ENCODE data around the gene ACTL7A. TPM values are rescaled to one million over a fixed set of nuclear protein-coding genes. Genes with fewer than 3 reads are reported as not detected.
A peak's percentile ranks its signal among the peaks of the same experiment; 100 is the strongest.

ACTL7A gene
- total and polyA plus RNA-seq, 2 of the 13 experiments (the other 11 are each of a cell fraction or from before 2014, with no cell fraction given) = not detected

- peak overlapping the region; percentile 57 to 67 (median 66) for H3K4me3 ChIP-seq (replicated peaks in 1 of 3; ENCODE audit: insufficient read depth in 1 of 3, low read depth in 2 of 3, low read length in 3 of 3)
- in situ Hi-C loops (cut with HindIII; ENCODE audit: extremely low pct_ligation_motif_present, low pct_unique_long_range_greater_than_20kb) (no loop called here), intact Hi-C loops (cut with micrococcal nuclease; ENCODE audit: unreplicated experiment) (no loop called here)
- 72% methylated on average over 3 of the region's 3 CpGs for WGBS (ENCODE audit: low lambda C conversion rate)
- peak overlapping the region; percentile 93 for H3K9ac ChIP-seq (ENCODE audit: insufficient read depth, low read depth, low read length)
- H3K27me3 ChIP-seq (ENCODE audit: control insufficient read depth in 1 of 2, insufficient read depth in 2 of 2, low read length in 2 of 2) = no peaks in the 10 kb centered on the region
- CTCF ChIA-PET (ENCODE audit: low intra/inter-chr PET ratio, low total read pairs) = no interaction called here
- H3K4me2 ChIP-seq (ENCODE audit: low read depth, low read length) = peak overlapping the region; percentile 77
- no peaks in the 10 kb centered on the region for H4K20me1 ChIP-seq (ENCODE audit: insufficient read depth, low read length)
- DNase-seq (ENCODE audit: low spot score) (no peak), FAIRE-seq (no peak), ATAC-seq (no peak)
- no peaks in the 10 kb centered on the region for H3K9me3 ChIP-seq (ENCODE audit: low read length)
- H3K27ac ChIP-seq (ENCODE audit: extremely low read length, insufficient read depth, low read length) = peak overlapping the region; percentile 99
- H3K79me2 ChIP-seq (ENCODE audit: insufficient read depth, low read length) = peaks cover 84% of the 10 kb centered on the region
- H3K4me1 ChIP-seq (ENCODE audit: insufficient read depth, low read length) = peaks cover 90% of the 10 kb centered on the region
- POLR2A ChIA-PET = interaction anchor here (0.8 to 4.7 kb wide), 5 partner anchors 11 to 18 kb away, joined by 3 to 45 read pairs (median 11); no protein-coding TSS in a partner anchor
- peaks cover 14 to 44% of the 10 kb centered on the region in 2 experiments for H3K36me3 ChIP-seq (replicated peaks in 1 of 2; ENCODE audit: control insufficient read depth in 1 of 2, insufficient read depth in 2 of 2, low read length in 2 of 2)
- H2AFZ ChIP-seq (ENCODE audit: low read length) = no peak overlapping the region
- no TSS peak for BruUV-seq (replicated peaks)
- TF ChIP-seq HDAC1 (CRISPR knock-in tag; IDR thresholded peaks at IDR 0.05) (no peak), MEIS1 (CRISPR knock-in tag; IDR thresholded peaks at IDR 0.05; ENCODE audit: borderline replicate concordance) (no peak), SYNCRIP (IDR thresholded peaks at IDR 0.05; ENCODE audit: insufficient read depth, low read depth, low read length) (no peak), HES4 (CRISPR knock-in tag; IDR thresholded peaks at IDR 0.05; ENCODE audit: borderline replicate concordance) (no peak), ZNF292 (CRISPR knock-in tag; IDR thresholded peaks at IDR 0.05; ENCODE audit: borderline replicate concordance, low read depth) (no peak), POLR2A (IDR thresholded peaks at IDR 0.05; ENCODE audit: insufficient read depth in 1 of 2, low read depth in 2 of 2, low read length in 2 of 2) (peak in 1 of 2 experiments; percentile 5; a peak in 1 of 4 replicates), ZBTB43 (CRISPR knock-in tag; conservative IDR thresholded peaks at IDR 0.05) (no peak), RBM22 (optimal IDR thresholded peaks at IDR 0.05; ENCODE audit: low read length) (peak; percentile 84), PRPF4 (IDR thresholded peaks at IDR 0.05; ENCODE audit: low read depth, low read length, poor library complexity, severe bottlenecking) (no peak), MTA1 (CRISPR knock-in tag; IDR thresholded peaks at IDR 0.05; ENCODE audit: borderline replicate concordance) (no peak), ZNF567 (CRISPR knock-in tag; IDR thresholded peaks at IDR 0.05; ENCODE audit: borderline replicate concordance) (no peak), ZNF746 (CRISPR knock-in tag; IDR thresholded peaks at IDR 0.05) (no peak), ZNF264 (CRISPR knock-in tag; IDR thresholded peaks at IDR 0.05) (no peak), NFE2L2 (IDR thresholded peaks at IDR 0.05; ENCODE audit: low read length) (no peak), ZFP41 (CRISPR knock-in tag; IDR thresholded peaks at IDR 0.05; ENCODE audit: borderline replicate concordance) (no peak), ZNF383 (CRISPR knock-in tag; IDR thresholded peaks at IDR 0.05; ENCODE audit: borderline replicate concordance) (no peak), U2AF1 (optimal IDR thresholded peaks at IDR 0.05; ENCODE audit: low read depth, low read length) (no peak), ATM (IDR thresholded peaks at IDR 0.05; ENCODE audit: borderline replicate concordance) (no peak), HIVEP1 (CRISPR knock-in tag; IDR thresholded peaks at IDR 0.05) (no peak), ZNF598 (CRISPR knock-in tag; IDR thresholded peaks at IDR 0.05; ENCODE audit: borderline replicate concordance) (no peak), RBM39 (IDR thresholded peaks at IDR 0.05; ENCODE audit: low read depth, low read length, poor library complexity, severe bottlenecking) (no peak), ZNF121 (CRISPR knock-in tag; IDR thresholded peaks at IDR 0.05) (0 out of 2 replicates have a peak, but pooled peaks have one; percentile 28), NCOR1 (IDR thresholded peaks at IDR 0.05; ENCODE audit: borderline replicate concordance, low read length) (no peak)
- TF ChIP-seq, protein P1, sequence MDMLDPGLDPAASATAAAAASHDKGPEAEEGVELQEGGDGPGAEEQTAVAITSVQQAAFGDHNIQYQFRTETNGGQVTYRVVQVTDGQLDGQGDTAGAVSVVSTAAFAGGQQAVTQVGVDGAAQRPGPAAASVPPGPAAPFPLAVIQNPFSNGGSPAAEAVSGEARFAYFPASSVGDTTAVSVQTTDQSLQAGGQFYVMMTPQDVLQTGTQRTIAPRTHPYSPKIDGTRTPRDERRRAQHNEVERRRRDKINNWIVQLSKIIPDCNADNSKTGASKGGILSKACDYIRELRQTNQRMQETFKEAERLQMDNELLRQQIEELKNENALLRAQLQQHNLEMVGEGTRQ (IDR thresholded peaks at IDR 0.05; ENCODE audit: low read depth, low read length) = no peak
- TF ChIP-seq, protein P1 (CRISPR knock-in tag; IDR thresholded peaks at IDR 0.05; ENCODE audit: borderline replicate concordance) = no peak
Observed at GRCh38 chr9:108883085-108883484, 21.0 kb downstream of the ACTL7A start.

Data from HepG2 (cell line).